Measurements from ENCODE around the gene CREBZF.

The CREBZF gene

DNA sequence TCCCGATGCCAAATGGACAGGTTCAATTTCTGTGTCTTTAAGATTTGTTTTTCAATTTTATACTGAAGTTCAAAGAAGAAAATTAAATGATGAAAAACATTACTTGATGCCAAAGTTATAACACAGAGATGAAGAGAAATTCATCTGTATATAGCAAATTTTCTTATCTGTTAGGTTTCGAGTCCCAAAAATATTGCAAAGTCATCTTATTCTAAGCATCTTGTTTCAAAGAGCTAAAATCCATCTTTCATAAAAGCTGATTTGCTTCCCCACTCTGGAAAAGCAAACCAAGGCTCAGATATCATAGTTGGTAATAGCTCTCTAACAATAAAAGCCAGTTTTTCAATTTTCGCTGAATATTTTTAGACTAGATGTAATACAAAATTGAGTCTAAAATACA is 40.0 kb upstream of the CREBZF start:
- TF ChIP-seq, protein P1, sequence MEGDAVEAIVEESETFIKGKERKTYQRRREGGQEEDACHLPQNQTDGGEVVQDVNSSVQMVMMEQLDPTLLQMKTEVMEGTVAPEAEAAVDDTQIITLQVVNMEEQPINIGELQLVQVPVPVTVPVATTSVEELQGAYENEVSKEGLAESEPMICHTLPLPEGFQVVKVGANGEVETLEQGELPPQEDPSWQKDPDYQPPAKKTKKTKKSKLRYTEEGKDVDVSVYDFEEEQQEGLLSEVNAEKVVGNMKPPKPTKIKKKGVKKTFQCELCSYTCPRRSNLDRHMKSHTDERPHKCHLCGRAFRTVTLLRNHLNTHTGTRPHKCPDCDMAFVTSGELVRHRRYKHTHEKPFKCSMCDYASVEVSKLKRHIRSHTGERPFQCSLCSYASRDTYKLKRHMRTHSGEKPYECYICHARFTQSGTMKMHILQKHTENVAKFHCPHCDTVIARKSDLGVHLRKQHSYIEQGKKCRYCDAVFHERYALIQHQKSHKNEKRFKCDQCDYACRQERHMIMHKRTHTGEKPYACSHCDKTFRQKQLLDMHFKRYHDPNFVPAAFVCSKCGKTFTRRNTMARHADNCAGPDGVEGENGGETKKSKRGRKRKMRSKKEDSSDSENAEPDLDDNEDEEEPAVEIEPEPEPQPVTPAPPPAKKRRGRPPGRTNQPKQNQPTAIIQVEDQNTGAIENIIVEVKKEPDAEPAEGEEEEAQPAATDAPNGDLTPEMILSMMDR (IDR thresholded peaks at IDR 0.05; ENCODE audit: low read depth, low read length) = no peak
- TF ChIP-seq MYC (IDR thresholded peaks at IDR 0.05; ENCODE audit: low read depth, low read length) (no peak), POLR2A (IDR thresholded peaks at IDR 0.05; ENCODE audit: extremely low read depth, insufficient read length) (no peak)
- TF ChIP-seq, protein P2, sequence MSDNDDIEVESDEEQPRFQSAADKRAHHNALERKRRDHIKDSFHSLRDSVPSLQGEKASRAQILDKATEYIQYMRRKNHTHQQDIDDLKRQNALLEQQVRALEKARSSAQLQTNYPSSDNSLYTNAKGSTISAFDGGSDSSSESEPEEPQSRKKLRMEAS (IDR thresholded peaks at IDR 0.05; ENCODE audit: low read depth, low read length) = no peak
- no peak overlapping the region for H3K4me3 ChIP-seq (ENCODE audit: low read depth, low read length)
- no peak for DNase-seq (ENCODE audit: low read depth)

DNA sequence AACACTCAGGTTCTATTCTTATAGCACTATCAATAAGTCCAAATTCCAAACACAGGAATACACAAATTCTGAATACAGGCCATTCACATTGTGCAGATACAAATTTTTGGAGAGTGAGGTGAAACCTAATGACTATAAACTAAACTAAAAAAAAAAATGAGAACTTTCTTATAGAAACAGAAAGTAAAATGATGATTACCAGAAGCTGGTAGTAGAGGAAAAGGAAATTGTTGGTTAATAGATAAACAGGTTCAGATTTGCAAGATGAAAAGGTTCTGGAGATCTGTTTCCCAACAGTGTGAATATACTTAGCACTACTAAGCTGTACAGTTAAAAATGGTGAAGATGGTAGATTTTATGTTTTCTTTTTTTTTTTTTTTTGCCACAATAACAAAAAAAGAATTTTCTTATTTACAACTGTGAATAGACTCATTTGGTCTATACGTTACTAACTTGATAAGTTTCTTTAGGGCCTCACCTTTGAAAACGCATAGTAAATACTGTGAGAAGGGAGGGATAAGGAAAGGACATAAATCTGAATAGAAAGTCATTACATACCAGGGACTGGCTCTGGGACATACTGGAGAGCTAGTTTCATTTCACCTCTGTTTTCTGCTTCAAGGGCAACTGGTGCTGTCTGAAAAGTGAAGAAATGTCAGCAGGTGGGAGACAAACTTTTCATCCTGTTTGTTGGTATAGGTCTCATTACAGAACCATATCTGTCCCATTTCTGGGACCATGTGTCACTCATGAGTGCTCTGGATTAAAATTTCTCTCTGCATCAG is 35.2 kb upstream of the CREBZF start:
- no peak overlapping the region for H3K4me3 ChIP-seq (ENCODE audit: low read depth, low read length)
- no peak for DNase-seq (ENCODE audit: low read depth)
- TF ChIP-seq, protein P1 (IDR thresholded peaks at IDR 0.05; ENCODE audit: low read depth, low read length) = no peak
- TF ChIP-seq, protein P2 (IDR thresholded peaks at IDR 0.05; ENCODE audit: low read depth, low read length) = no peak
- TF ChIP-seq MYC (IDR thresholded peaks at IDR 0.05; ENCODE audit: low read depth, low read length) (no peak), POLR2A (IDR thresholded peaks at IDR 0.05; ENCODE audit: extremely low read depth, insufficient read length) (no peak)

DNA sequence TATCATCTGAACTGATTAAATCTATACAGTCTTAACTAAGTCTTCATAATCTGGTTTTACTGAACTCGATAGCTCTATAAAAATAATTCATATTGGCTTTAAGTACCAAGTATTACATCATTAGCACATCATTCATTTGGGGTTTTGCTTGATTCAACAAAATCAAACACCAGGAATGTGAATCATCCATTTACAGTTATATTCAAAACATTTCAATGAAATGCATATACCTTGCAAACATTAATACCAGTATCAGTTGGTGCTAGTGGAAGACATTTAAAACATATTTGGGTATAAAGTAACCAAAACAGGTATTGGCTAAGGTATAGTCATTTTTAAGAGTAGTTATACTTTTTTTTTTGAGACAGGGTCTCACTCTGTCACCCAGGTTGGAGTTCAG is 33.3 kb upstream of the CREBZF start:
- H3K4me3 ChIP-seq (ENCODE audit: low read depth, low read length) = no peak overlapping the region
- no peak for TF ChIP-seq POLR2A (IDR thresholded peaks at IDR 0.05; ENCODE audit: extremely low read depth, insufficient read length)
- TF ChIP-seq, protein P2 (IDR thresholded peaks at IDR 0.05; ENCODE audit: low read depth, low read length) = no peak
- TF ChIP-seq MYC (IDR thresholded peaks at IDR 0.05; ENCODE audit: low read depth, low read length) = no peak
- TF ChIP-seq, protein P1 (IDR thresholded peaks at IDR 0.05; ENCODE audit: low read depth, low read length) = no peak
- no peak for DNase-seq (ENCODE audit: low read depth)

DNA sequence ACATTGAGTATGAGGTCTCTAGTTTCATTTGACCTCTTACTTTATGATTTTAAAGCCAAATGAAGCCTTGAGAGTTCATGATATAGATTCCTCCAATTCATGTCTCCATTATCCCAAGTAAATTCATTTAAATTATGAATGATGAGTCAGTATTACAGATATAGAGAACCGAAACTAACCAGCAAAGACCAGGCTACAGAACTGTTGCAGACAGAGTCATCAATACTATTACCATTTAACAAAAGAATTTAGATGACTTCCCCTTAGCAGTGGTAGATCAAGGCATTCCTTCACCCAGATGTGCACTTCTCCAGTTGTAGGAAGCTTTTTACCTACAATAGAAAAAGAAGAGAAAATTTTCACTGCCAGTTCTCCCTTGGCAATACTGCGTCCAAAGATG is 32.8 kb upstream of the CREBZF start:
- no peak overlapping the region for H3K4me3 ChIP-seq (ENCODE audit: low read depth, low read length)
- TF ChIP-seq MYC (IDR thresholded peaks at IDR 0.05; ENCODE audit: low read depth, low read length) (no peak), POLR2A (IDR thresholded peaks at IDR 0.05; ENCODE audit: extremely low read depth, insufficient read length) (no peak)
- TF ChIP-seq, protein P2 (IDR thresholded peaks at IDR 0.05; ENCODE audit: low read depth, low read length) = no peak
- TF ChIP-seq, protein P1 (IDR thresholded peaks at IDR 0.05; ENCODE audit: low read depth, low read length) = no peak
- no peak for DNase-seq (ENCODE audit: low read depth)

DNA sequence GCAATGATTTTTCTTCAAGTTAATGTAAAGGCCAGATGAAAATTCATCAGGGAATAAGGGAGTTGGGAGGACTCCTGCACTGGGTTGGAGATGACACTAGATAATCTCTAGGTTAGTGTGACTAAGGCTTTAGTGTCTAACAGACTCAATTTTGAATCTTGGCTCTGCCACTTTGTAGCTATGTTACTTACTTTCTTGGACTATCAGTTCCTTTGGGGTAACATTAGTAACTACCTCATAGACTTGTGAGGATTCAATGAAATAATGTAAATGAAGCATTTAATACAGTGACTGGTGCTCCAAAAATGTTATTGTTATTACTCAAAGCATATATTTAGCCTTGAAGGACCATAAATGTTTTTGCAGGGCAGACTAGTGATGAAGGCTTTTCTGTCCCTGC is 30.6 kb upstream of the CREBZF start:
- H3K4me3 ChIP-seq (ENCODE audit: low read depth, low read length) = no peak overlapping the region
- TF ChIP-seq MYC (IDR thresholded peaks at IDR 0.05; ENCODE audit: low read depth, low read length) (no peak), POLR2A (IDR thresholded peaks at IDR 0.05; ENCODE audit: extremely low read depth, insufficient read length) (no peak)
- TF ChIP-seq, protein P1 (IDR thresholded peaks at IDR 0.05; ENCODE audit: low read depth, low read length) = no peak
- TF ChIP-seq, protein P2 (IDR thresholded peaks at IDR 0.05; ENCODE audit: low read depth, low read length) = no peak
- DNase-seq (ENCODE audit: low read depth) = no peak

Data from NB4 (cell line).